Measurements from ENCODE around the gene BTG2.

The BTG2 gene

GRCh38 chr1:203317429-203318228, 12.3 kb downstream of the BTG2 start:
- no peak for DNase-seq (ENCODE audit: low spot score)

DNA sequence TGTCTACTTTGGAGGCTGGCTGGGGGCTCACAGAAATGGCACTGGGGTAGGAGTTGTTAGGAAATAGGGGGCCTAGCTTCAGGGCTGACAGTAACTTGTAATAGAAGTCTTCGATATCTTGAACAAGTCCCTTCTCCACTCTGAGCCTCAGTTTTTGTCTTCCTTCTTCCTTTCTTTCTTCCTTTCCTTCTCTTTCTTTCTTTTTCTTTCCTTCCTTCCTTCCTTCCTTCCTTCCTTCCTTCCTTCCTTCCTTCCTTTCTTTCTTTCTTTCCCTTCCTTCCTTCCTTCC, 12.9 kb downstream of the BTG2 start:
- DNase-seq (ENCODE audit: low spot score): no peak

DNA sequence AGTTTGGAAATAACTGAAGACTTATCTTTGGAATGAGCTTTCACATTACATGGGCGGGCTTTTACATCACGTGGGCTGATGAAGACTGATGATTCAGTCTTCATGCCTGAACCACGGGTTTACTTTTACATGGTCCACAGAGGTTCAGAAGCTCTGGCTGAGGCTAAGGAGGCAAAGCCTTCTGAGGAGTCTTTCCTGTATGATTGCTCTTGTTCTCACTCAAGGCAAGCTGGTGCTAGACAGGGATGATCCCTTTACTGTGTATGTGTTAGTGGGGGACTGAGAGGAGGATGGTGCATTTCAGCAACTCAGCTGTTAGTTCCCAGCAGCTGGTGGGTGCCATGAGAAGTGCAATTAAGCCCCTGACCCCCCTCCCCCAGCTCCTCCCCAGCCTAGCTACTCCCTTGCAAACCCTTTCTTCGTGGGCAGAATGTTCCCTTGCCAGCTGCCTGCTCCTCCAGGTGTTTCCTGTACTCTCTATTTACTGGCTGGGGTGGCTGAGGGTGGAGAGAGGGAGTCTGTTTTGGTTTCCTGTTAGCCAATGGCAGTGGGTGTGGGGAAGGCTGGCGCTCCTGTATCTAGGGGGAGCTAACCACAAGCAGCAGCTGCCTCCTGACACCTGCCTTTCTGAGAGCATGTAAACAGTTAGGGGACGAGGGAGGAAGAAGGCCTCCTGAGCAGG, 15.4 kb downstream of the BTG2 start:
- DNase-seq (ENCODE audit: low spot score): no peak

- DNase-seq (ENCODE audit: low spot score): no peak
Measured at GRCh38 chr1:203321273-203322052, 16.1 kb downstream of the BTG2 start.

- DNase-seq (ENCODE audit: low spot score): no peak
Measured at GRCh38 chr1:203322500-203323179, 17.3 kb downstream of the BTG2 start.

GRCh38 chr1:203323587-203323986, 18.3 kb downstream of the BTG2 start:
- DNase-seq (ENCODE audit: low spot score): no peak

GRCh38 chr1:203324105-203325025, 19.0 kb downstream of the BTG2 start:
- no peak for DNase-seq (ENCODE audit: low spot score)

DNA sequence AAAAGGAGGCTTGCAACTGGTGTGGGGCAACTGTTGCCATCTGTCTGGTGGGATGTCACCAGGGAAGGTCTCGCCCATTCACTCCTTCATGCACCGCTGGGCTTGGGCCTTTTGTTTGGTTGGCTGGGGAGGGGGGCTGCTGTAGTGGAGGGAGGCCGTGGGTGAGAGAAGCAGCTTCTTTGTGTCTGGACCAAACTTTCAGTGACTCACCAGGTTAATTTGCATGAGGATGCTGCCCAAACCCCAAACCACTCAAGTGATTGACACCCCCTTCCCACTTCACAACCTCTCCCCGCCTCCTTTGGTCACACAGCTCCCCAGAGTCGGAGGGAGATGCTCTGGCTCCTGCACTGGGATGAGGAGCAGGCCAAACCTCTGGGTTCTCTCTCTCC, 19.7 kb downstream of the BTG2 start:
- DNase-seq (ENCODE audit: low spot score): no peak

GRCh38 chr1:203325418-203326091, 20.2 kb downstream of the BTG2 start:
- DNase-seq (ENCODE audit: low spot score): peak; percentile 76

- peak; percentile 94 for DNase-seq (ENCODE audit: low spot score)
Measured at GRCh38 chr1:203326830-203327683, 21.7 kb downstream of the BTG2 start.

- DNase-seq (ENCODE audit: low spot score): no peak
Measured at GRCh38 chr1:203327684-203328457, 22.6 kb downstream of the BTG2 start.

DNA sequence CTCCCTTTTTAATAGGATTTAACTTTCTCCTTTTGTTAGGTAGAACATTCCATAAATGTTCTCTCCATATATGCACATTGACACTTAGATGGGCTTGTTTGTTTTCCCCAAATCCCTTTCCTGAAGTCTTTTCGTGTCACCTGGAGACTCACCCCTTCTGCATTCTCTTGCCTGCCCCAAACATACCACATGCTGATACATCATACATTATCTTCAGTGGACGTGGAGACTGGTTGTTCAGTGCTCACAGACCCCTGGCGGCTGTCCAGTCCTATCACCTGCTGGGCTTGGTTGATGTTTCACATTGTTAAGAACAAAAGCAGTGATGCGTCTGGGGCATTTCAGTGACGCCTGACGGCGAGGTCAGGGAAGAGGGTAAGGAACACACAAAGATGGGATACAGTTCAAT, 23.4 kb downstream of the BTG2 start:
- no peak for DNase-seq (ENCODE audit: low spot score)

- no peak for DNase-seq (ENCODE audit: low spot score)
Measured at GRCh38 chr1:203331224-203331623, 25.9 kb downstream of the BTG2 start.

GRCh38 chr1:203335503-203335902, 30.2 kb downstream of the BTG2 start:
- no peak for DNase-seq (ENCODE audit: low spot score)

- DNase-seq (ENCODE audit: low spot score): no peak
Measured at GRCh38 chr1:203336097-203336496, 30.8 kb downstream of the BTG2 start.

DNA sequence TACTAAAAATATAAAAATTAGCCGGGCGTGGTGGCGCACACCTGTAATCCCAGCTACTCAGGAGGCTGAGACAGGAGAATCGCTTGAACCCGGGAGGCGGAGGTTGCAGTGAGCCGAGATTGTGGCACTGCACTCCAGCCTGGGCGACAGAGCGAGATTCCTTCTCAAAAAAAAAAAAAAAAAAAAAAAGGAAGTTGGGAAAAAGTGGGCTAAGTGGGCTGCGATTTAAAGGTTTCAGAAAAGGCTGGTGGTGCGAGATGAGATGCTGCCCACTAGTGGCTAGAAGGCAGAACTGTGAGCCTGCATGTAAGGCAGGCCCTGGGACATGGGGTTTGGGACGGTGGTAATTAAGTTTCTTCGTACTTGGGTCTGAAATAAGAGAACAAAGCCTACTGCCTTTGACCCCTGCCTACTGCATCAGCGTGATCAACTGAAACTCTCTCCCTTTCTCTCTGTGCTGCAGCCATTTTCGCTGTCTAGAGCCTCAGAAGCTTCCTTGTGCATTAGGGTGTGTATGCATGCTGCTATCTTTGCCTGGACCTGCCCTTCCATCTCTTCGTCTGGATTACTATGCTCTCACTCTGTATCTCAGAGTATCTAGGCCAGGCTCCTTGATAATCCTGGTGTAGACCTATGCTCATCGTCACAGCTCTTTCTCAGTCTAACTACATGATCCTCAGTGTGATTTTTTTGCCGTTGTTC, 33.2 kb downstream of the BTG2 start:
- DNase-seq (ENCODE audit: low spot score): no peak

DNA sequence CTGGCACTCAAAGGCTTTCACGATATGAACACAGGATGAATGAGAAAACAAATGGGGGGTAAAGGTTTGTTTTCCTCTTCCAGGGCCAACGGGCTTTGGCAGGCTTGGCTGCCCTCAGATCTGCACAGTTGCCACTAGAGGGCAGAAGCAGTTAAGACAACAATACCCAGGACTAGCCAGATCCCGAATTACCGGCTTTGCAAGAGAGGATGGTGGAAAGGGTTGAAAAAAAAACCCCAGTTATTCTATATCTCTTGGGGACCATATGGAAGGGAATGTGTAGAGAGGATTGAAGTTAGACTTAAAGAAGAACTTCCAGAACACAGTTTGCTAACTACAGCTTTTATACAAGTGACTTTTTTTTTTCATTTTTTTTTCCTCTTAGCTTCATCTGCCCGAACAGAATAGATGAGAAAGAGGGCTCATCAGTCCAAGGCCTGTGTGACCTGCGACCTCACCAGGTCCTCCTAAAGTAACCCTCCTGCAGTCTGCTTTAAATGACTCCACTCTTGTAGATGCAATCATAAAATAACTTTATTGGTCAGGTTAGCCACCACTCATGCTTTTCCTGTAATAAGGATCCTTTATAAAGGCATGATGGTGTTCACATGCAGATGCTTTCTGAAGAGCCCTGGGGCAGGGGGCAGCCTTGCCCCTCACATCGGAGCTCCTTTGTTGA, 34.9 kb downstream of the BTG2 start:
- DNase-seq (ENCODE audit: low spot score): peak; percentile 76

All from left forelimb (tissue), 1 donor.